ENCODE data around the gene SLC43A2. TPM values are rescaled to one million over a fixed set of nuclear protein-coding genes. Genes with fewer than 3 reads are reported as not detected.
A peak's percentile ranks its signal among the peaks of the same experiment; 100 is the strongest.

SLC43A2 gene
- total and polyA plus RNA-seq, 2 of the 13 experiments (the other 11 are each of a cell fraction or from before 2014, with no cell fraction given), result 7.3 to 20.0 TPM

GRCh38 chr17:1563786-1564613 lies 64.6 kb downstream of the SLC43A2 start (continued):
- TF ChIP-seq, protein P1, sequence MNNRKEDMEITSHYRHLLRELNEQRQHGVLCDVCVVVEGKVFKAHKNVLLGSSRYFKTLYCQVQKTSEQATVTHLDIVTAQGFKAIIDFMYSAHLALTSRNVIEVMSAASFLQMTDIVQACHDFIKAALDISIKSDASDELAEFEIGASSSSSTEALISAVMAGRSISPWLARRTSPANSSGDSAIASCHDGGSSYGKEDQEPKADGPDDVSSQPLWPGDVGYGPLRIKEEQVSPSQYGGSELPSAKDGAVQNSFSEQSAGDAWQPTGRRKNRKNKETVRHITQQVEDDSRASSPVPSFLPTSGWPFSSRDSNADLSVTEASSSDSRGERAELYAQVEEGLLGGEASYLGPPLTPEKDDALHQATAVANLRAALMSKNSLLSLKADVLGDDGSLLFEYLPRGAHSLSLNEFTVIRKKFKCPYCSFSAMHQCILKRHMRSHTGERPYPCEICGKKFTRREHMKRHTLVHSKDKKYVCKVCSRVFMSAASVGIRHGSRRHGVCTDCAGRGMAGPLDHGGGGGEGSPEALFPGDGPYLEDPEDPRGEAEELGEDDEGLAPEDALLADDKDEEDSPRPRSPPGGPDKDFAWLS (CRISPR knock-in tag; IDR thresholded peaks at IDR 0.05; ENCODE audit: borderline replicate concordance), result no peak
- no peak for TF ChIP-seq GATAD1 (CRISPR knock-in tag; IDR thresholded peaks at IDR 0.05)
- TF ChIP-seq ZNF460 (CRISPR knock-in tag; IDR thresholded peaks at IDR 0.05; ENCODE audit: borderline replicate concordance), result no peak
- TF ChIP-seq NFKB2 (CRISPR knock-in tag; IDR thresholded peaks at IDR 0.05; ENCODE audit: borderline replicate concordance), result no peak
- no peak for TF ChIP-seq ZNF563 (CRISPR knock-in tag; IDR thresholded peaks at IDR 0.05)
- TF ChIP-seq POLR2AphosphoS2 (IDR thresholded peaks at IDR 0.05; ENCODE audit: low read depth, low read length), result no peak
- TF ChIP-seq, protein P2, sequence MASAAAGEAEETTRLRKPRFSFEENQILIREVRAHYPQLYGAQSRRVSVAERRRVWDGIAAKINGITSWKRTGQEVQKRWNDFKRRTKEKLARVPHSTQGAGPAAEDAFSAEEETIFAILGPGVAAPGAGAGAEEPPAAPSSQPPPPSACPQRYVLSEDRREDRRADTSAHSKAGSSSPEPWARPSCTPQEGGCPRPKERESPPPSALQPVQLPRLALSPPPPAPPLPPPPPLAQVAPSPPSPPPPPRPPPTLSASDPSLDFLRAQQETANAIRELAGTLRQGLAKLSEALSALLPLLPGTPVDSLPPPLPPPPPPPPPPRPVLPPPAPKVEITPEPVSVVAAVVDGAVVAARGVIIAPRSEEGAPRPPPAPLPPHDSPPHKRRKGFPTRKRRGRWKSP (CRISPR knock-in tag; IDR thresholded peaks at IDR 0.05), result no peak
- peak; percentile 17; the same call in 1 of the 2 replicates for TF ChIP-seq MAZ (IDR thresholded peaks at IDR 0.05; ENCODE audit: borderline replicate concordance, low read depth, low read length)
- TF ChIP-seq MAZ (CRISPR knock-in tag; IDR thresholded peaks at IDR 0.05; ENCODE audit: low read depth), result no peak
- TF ChIP-seq ZNF788 (CRISPR knock-in tag; IDR thresholded peaks at IDR 0.05; ENCODE audit: borderline replicate concordance), result 0 out of 2 replicates have a peak, but pooled peaks have one; percentile 23
- no peak for TF ChIP-seq JUNB (CRISPR knock-in tag; IDR thresholded peaks at IDR 0.05; ENCODE audit: borderline replicate concordance)
- TF ChIP-seq ELF3 (CRISPR knock-in tag; IDR thresholded peaks at IDR 0.05), result no peak
- no peak for TF ChIP-seq ZNF746 (CRISPR knock-in tag; IDR thresholded peaks at IDR 0.05)

All from HepG2 (cell line).